SU-DHL-6 (cell line): ENCODE data around the gene CNPY4.
"Not testable (repeated sequence)": the region's sequence is repeated elsewhere in the genome, so short reads cannot be mapped to it uniquely, and the experiment has no call there.

Experiments used
- H2AFZ ChIP-seq: fragments of 200-600 bp; sonication (generic); 2 replicates; pipeline ENCODE4 v1.6.1; 2014; ENCODE audit warnings: low read depth, mild to moderate bottlenecking, moderate library complexity, mixed read lengths, antibody characterized with exemption, low read length; ENCODE audit not compliant: severe bottlenecking
- H3F3A ChIP-seq: fragments of 200-600 bp; shearing (Covaris generic); 2 replicates; pipeline ENCODE4 v1.6.0; 2016; ENCODE audit warnings: antibody characterized with exemption, mild to moderate bottlenecking; ENCODE audit not compliant: insufficient read depth
- H3K27ac ChIP-seq: fragments of 200-600 bp; sonication (generic); 2 replicates; pipeline ENCODE4 v1.5.1; 2016; ENCODE audit warnings: low read depth, mild to moderate bottlenecking, low read length, moderate library complexity, mixed read lengths
- H3K27me3 ChIP-seq: fragments of 200-600 bp; sonication (generic), shearing (Covaris generic); 2 replicates; pipeline ENCODE4 v1.6.0; 2014; ENCODE audit warnings: mild to moderate bottlenecking, low read length
- H3K36me3 ChIP-seq: fragments of 200-600 bp; sonication (generic); 2 replicates; pipeline ENCODE4 v1.6.1; 2014; ENCODE audit warnings: mild to moderate bottlenecking, low read length, mixed read lengths
- H3K4me2 ChIP-seq: fragments of 300-600, 200-600 bp; shearing (Covaris generic), sonication (generic); 2 replicates; pipeline ENCODE4 v1.6.0; 2014; ENCODE audit warnings: low read length, low read depth, mild to moderate bottlenecking; ENCODE audit not compliant: poor library complexity, severe bottlenecking
- H3K4me3 ChIP-seq: fragments of 200-600 bp; sonication (generic); 2 replicates; pipeline ENCODE4 v1.5.1; 2014; ENCODE audit warnings: antibody characterized with exemption, low read length, mild to moderate bottlenecking, mixed read lengths; ENCODE audit not compliant: insufficient read depth, poor library complexity, severe bottlenecking
- H3K79me2 ChIP-seq: fragments of 200-600 bp; sonication (generic); 2 replicates; pipeline ENCODE4 v1.6.1; 2014; ENCODE audit warnings: mild to moderate bottlenecking, low read length, moderate library complexity; ENCODE audit not compliant: insufficient read depth
- H3K9ac ChIP-seq: fragments of 200-600 bp; sonication (generic); 2 replicates; pipeline ENCODE4 v1.7.0; 2014; ENCODE audit warnings: mild to moderate bottlenecking, low read length
- H3K9me2 ChIP-seq: fragments of 200-600 bp; sonication (generic); replicated peaks from 2 replicates; pipeline ENCODE4 v1.6.1; 2014; ENCODE audit warnings: low read length; ENCODE audit not compliant: insufficient read depth
- H3K9me3 ChIP-seq: fragments of 200-600 bp; sonication (generic); 2 replicates; pipeline ENCODE4 v1.6.1; 2014; ENCODE audit warnings: low read length, mixed read lengths; ENCODE audit not compliant: insufficient read depth
- H4K20me1 ChIP-seq: fragments of 200-600 bp; sonication (generic); 2 replicates; pipeline ENCODE4 v1.6.1; 2014; ENCODE audit warnings: low read depth, mild to moderate bottlenecking, antibody characterized with exemption, low read length, moderate library complexity, mixed read lengths
- CTCF ChIP-seq: fragments of 200-600 bp; sonication (generic); IDR thresholded peaks from one replicate; pipeline ENCODE4 v1.5.1; 2017; ENCODE audit warnings: antibody characterized with exemption, mild to moderate bottlenecking, low read length, moderate library complexity; ENCODE audit not compliant: insufficient read depth, poor library complexity, severe bottlenecking
- EZH2phosphoT487 ChIP-seq: fragments of 200-600 bp; sonication (generic), shearing (Covaris generic); conservative IDR thresholded peaks from 2 replicates; pipeline ENCODE4 v1.6.1; 2018; ENCODE audit warnings: mild to moderate bottlenecking, antibody characterized with exemption, low read length, moderate library complexity, mixed read lengths

CNPY4 gene

GRCh38 chr7:100126931-100127865 lies 7.8 kb downstream of the CNPY4 start, which contains the start of gene MBLAC1:
Gene MBLAC1, plus strand, starts transcription at chr7:100126967. Its CDS starts 429 bp downstream, at chr7:100127396.
- Histone ChIP-seq H3K79me2 (peaks cover 14% of the 10 kb centered on the region), H4K20me1 (no peaks in the 10 kb centered on the region), H3K27me3 (no peaks in the 10 kb centered on the region), H3K9me2 (no peaks in the 10 kb centered on the region), H3K9ac (peak within 1 kb of the TSS; percentile 84), H3K4me2 (peak within 1 kb of the TSS; percentile 94), H3K36me3 (no peaks in the 10 kb centered on the region), H3K27ac (peak within 1 kb of the TSS; percentile 92), H3F3A (peaks cover 31% of the 10 kb centered on the region), H2AFZ (peak within 1 kb of the TSS; percentile 62), H3K4me3 (peak within 1 kb of the TSS; percentile 71), H3K9me3 (no peaks in the 10 kb centered on the region)
- TF ChIP-seq CTCF (no peak), EZH2phosphoT487 (no peak)

DNA sequence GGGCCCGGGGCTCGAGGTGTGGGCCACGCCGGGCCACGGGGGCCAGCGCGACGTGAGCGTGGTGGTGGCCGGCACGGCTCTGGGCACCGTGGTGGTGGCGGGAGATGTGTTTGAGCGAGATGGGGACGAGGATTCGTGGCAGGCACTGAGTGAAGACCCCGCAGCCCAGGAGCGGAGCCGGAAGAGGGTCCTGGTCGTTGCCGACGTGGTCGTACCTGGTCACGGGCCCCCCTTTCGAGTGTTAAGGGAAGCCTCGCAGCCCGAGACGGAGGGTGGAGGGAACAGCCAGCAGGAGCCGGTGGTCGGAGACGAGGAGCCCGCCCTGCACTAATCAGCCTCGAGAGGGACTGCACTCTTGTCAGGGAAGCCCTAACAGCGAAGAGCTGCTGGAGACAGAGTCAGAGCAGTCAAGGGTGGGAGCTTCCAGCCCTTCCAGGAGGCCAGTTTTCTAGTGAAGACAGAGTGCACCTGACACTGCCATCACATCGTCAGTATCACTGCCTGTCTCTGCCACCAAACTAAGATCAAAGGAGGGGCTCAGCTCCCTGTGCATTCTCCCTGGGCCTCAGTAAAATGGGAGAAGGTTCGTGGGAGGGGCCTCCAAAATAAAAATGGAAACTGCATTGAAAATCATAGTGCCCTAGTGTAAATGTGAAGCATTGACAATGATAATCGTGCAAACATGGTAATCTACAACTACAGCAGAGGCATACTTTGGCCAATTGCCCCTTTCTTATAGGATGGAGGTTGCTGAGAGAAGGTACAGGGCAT lies 8.6 kb downstream of the CNPY4 start:
- Histone ChIP-seq H3K4me2 (peak overlapping the region; percentile 94), H3F3A (peaks cover 31% of the 10 kb centered on the region), H4K20me1 (no peaks in the 10 kb centered on the region), H3K27ac (no peak overlapping the region), H3K79me2 (peaks cover 14% of the 10 kb centered on the region), H3K9me3 (no peaks in the 10 kb centered on the region), H3K4me3 (peak overlapping the region; percentile 71), H3K9ac (peak overlapping the region; percentile 84), H2AFZ (peak overlapping the region; percentile 62), H3K36me3 (no peaks in the 10 kb centered on the region), H3K27me3 (no peaks in the 10 kb centered on the region), H3K9me2 (no peaks in the 10 kb centered on the region)
- TF ChIP-seq CTCF (no peak), EZH2phosphoT487 (no peak)

DNA sequence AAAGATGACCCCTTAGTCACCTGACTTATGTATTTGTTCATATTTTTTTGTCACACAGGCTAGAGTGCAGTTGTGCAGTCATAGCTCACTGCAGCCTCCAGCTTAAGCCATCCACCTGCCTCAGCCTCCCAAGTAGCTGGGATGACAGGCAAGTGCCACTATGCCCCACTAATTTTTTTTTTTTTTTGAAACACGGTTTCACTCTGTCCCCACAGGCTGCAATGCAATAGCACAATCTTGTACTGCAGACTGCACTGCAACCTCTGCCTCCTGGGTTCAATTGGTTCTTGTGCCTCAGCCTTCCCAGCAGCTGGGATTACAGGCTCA lies 9.2 kb downstream of the CNPY4 start:
- Histone ChIP-seq H4K20me1 (no peaks in the 10 kb centered on the region), H3K9me3 (no peaks in the 10 kb centered on the region), H3K4me2 (no peak overlapping the region), H3F3A (peaks cover 31% of the 10 kb centered on the region), H3K9me2 (no peaks in the 10 kb centered on the region), H3K79me2 (peaks cover 14% of the 10 kb centered on the region), H3K4me3 (no peak overlapping the region), H3K36me3 (no peaks in the 10 kb centered on the region), H3K9ac (no peak overlapping the region), H2AFZ (no peak overlapping the region), H3K27me3 (no peaks in the 10 kb centered on the region), H3K27ac (no peak overlapping the region)
- no peak for TF ChIP-seq EZH2phosphoT487
- TF ChIP-seq CTCF: no peak

DNA sequence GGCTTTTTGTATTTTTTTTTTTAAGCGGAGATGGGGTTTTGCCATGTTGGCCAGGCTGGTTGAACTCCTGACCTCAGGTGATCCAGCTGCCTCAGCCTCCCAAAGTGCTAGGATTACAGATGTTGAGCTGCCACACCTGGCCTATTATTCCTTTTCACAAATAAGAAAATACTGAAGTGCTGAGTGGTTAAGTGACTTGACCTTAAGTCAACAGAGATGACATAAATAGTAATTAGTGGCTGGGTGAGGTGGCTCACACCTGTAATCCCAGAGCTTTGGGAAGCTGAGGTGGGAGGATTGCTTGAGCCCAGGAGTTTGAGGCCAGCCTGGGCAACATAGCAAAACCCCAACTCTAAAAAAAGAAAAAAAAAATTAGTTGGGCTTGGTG lies 10.8 kb downstream of the CNPY4 start:
- H3K36me3 ChIP-seq, H3K27ac ChIP-seq, H3K9ac ChIP-seq, H3K4me3 ChIP-seq, H3K9me2 ChIP-seq, H3K27me3 ChIP-seq, H3K4me2 ChIP-seq, H3K9me3 ChIP-seq, H4K20me1 ChIP-seq, H2AFZ ChIP-seq: not testable (repeated sequence)
- H3K79me2 ChIP-seq: peaks cover 11% of the 10 kb centered on the region
- H3F3A ChIP-seq: peaks cover 23% of the 10 kb centered on the region
